SK-N-MC (cell line): ENCODE data around the gene INPP5D.

ENCODE experiments used
- EZH2 ChIP-seq: fragments of 200-600 bp; sonication (generic); IDR thresholded peaks from one replicate; pipeline ENCODE4 v1.6.1; 2017; ENCODE audit warnings: antibody characterized with exemption
- FOXP2 ChIP-seq: optimal IDR thresholded peaks from 2 replicates; pipeline ENCODE3; 2011; ENCODE audit warnings: mild to moderate bottlenecking, moderate library complexity; ENCODE audit not compliant: insufficient read depth; ENCODE audit errors: extremely low read length, control extremely low read depth
- POLR2AphosphoS5 ChIP-seq: IDR thresholded peaks from 2 replicates; pipeline ENCODE4 v1.6.1; 2012; ENCODE audit warnings: mild to moderate bottlenecking, low read depth, low read length, borderline replicate concordance

DNA sequence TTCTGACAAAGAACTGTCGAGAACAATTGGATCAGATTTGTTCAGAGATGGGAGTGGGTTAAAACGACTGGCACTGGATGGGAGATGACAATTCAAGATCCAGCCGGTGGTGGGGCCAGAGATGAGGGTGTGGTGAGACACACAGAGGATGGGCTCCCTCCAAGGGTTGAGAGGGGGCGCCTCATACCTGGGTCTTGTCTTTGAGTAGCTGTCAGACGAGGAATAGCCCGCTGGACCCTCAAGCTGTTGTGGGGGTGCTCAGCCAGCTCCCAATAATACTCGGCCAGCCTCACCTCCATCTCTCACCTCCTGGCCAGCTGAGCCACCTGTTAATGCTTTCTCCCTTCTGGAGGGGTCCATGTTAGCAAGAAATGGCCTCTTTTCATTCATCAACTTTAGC lies 14.0 kb downstream of the INPP5D start:
- no peak for TF ChIP-seq EZH2
- TF ChIP-seq FOXP2, result no peak
- TF ChIP-seq POLR2AphosphoS5, result no peak
